GM23338 (cell line): ENCODE data around the gene RNF157. TPM values are rescaled to one million over a fixed set of nuclear protein-coding genes. Genes with fewer than 3 reads are reported as not detected.

ENCODE experiments used
- ATAC-seq: fragments of 200-7000 bp; cut with Tn5 transposase; 3 replicates; pipeline ENCODE4 v1.9.1; 2020
- DNase-seq: peaks from one replicate; pipeline ENCODE4 v3.0.0-alpha.2; 2015; ENCODE audit warnings: low spot score
- H2AFZ ChIP-seq: fragments of 200-600 bp; sonication (generic); 2 replicates; pipeline ENCODE4 v1.8.0; 2016; ENCODE audit warnings: antibody characterized with exemption, mild to moderate bottlenecking, moderate library complexity
- H3F3A ChIP-seq: fragments of 200-600 bp; sonication (generic); replicated peaks from 2 replicates; pipeline ENCODE4 v1.8.0; 2017; ENCODE audit warnings: antibody characterized with exemption, mixed run types, low read depth
- H3K27ac ChIP-seq: fragments of 200-600 bp; sonication (generic); 2 replicates; pipeline ENCODE4 v1.6.1; 2016; ENCODE audit warnings: low read depth
- H3K27me3 ChIP-seq: fragments of 200-600 bp; sonication (generic); 2 replicates; pipeline ENCODE4 v1.8.0; 2016; ENCODE audit warnings: mild to moderate bottlenecking, mixed run types, moderate library complexity; ENCODE audit not compliant: insufficient read depth
- H3K36me3 ChIP-seq: fragments of 200-600 bp; sonication (generic); 2 replicates; pipeline ENCODE4 v1.8.0; 2016; ENCODE audit warnings: mild to moderate bottlenecking; ENCODE audit not compliant: insufficient read depth
- H3K4me1 ChIP-seq: fragments of 200-600 bp; sonication (generic); 2 replicates; pipeline ENCODE4 v1.8.0; 2016; ENCODE audit warnings: mild to moderate bottlenecking, moderate library complexity; ENCODE audit not compliant: insufficient read depth
- H3K4me2 ChIP-seq: fragments of 200-600 bp; sonication (generic); 2 replicates; pipeline ENCODE4 v1.7.1; 2017; ENCODE audit warnings: mixed run types
- H3K4me3 ChIP-seq: fragments of 200-600 bp; sonication (generic); 2 replicates; pipeline ENCODE4 v1.6.1; 2016; ENCODE audit warnings: mixed run types
- H3K79me2 ChIP-seq: fragments of 200-600 bp; sonication (generic); replicated peaks from 2 replicates; pipeline ENCODE4 v1.8.0; 2017; ENCODE audit warnings: mild to moderate bottlenecking; ENCODE audit not compliant: insufficient read depth
- H3K9me2 ChIP-seq: fragments of 200-600 bp; sonication (generic); 2 replicates; pipeline ENCODE4 v1.8.0; 2017; ENCODE audit not compliant: insufficient read depth
- H4K20me1 ChIP-seq: fragments of 200-600 bp; sonication (generic); replicated peaks from 2 replicates; pipeline ENCODE4 v1.8.0; 2017; ENCODE audit warnings: mild to moderate bottlenecking; ENCODE audit not compliant: insufficient read depth
- H3K27ac Mint-ChIP-seq: 2 replicates; pipeline ENCODE4 v1.8.0; 2020; ENCODE audit warnings: inconsistent platforms, mild to moderate bottlenecking, moderate library complexity, mixed read lengths
- H3K27me3 Mint-ChIP-seq: 3 replicates; pipeline ENCODE4 v1.8.0; 2022; ENCODE audit warnings: low read depth, mild to moderate bottlenecking, moderate library complexity, mixed read lengths, inconsistent platforms; ENCODE audit not compliant: insufficient read depth, poor library complexity
- H3K36me3 Mint-ChIP-seq: 3 replicates; pipeline ENCODE4 v1.8.0; 2021; ENCODE audit warnings: low read depth, mild to moderate bottlenecking, inconsistent platforms, moderate library complexity, mixed read lengths
- H3K4me1 Mint-ChIP-seq: 3 replicates; pipeline ENCODE4 v1.8.0; 2020; ENCODE audit warnings: mild to moderate bottlenecking, inconsistent platforms, mixed read lengths
- H3K4me3 Mint-ChIP-seq: 3 replicates; pipeline ENCODE4 v1.8.0; 2021; ENCODE audit warnings: moderate library complexity, mild to moderate bottlenecking, inconsistent platforms, mixed read lengths
- H3K9me3 Mint-ChIP-seq: 3 replicates; pipeline ENCODE4 v1.8.0; 2020; ENCODE audit warnings: moderate library complexity, mild to moderate bottlenecking, inconsistent platforms, mixed read lengths
- CREB1 ChIP-seq: fragments of 250-450 bp; sonication (Bioruptor Pico); IDR thresholded peaks from 2 replicates; pipeline ENCODE4 v1.5.0; 2020; ENCODE audit warnings: low read depth, mild to moderate bottlenecking, moderate library complexity
- EZH2 ChIP-seq: fragments of 200-600 bp; sonication (generic); IDR thresholded peaks from one replicate; pipeline ENCODE4 v1.8.0; 2017; ENCODE audit warnings: antibody characterized with exemption, mild to moderate bottlenecking, low read depth; ENCODE audit not compliant: unreplicated experiment
- NANOG ChIP-seq: IDR thresholded peaks from 2 replicates; pipeline ENCODE4 v1.6.1; 2016; ENCODE audit warnings: antibody characterized with exemption, borderline replicate concordance
- STAT1 ChIP-seq: IDR thresholded peaks from one replicate; pipeline ENCODE4 v1.6.1; 2016; ENCODE audit warnings: antibody characterized with exemption; ENCODE audit not compliant: unreplicated experiment
- ZNF114 ChIP-seq: fragments of 250-450 bp; sonication (Bioruptor Pico); IDR thresholded peaks from 2 replicates; pipeline ENCODE4 v1.5.0; 2020; ENCODE audit warnings: mild to moderate bottlenecking, moderate library complexity
- ZNF462 ChIP-seq: fragments of 250-450 bp; sonication (Bioruptor Pico); IDR thresholded peaks from 2 replicates; pipeline ENCODE4 v1.5.0; 2020; ENCODE audit warnings: mild to moderate bottlenecking, moderate library complexity
- polyA plus RNA-seq: library from polyadenylated mRNA; unstranded; fragments of >200 nt; fragmentation: Nextera tagmentation; extraction: Ambion mirVana; gene quantifications from 2 replicates; pipeline ENCODE4 v1.2.1, GENCODE V29; 2016
- total RNA-seq: library from RNA; depleted of rRNA; stranded (reverse); fragments of >200 nt; shearing (Covaris generic); gene quantifications from 2 replicates; pipeline ENCODE4 v1.2.3, GENCODE V29; 2014

RNF157 gene
- total and polyA plus RNA-seq, 2 experiments from 2014 or later: 7.8 to 11.7 TPM

- no peaks in the 10 kb centered on the region for H3K79me2 ChIP-seq
- H3K36me3 ChIP-seq: no peaks in the 10 kb centered on the region
- no peaks in the 10 kb centered on the region for H4K20me1 ChIP-seq
- H3K4me2 ChIP-seq: no peak overlapping the region
- peak overlapping the region; percentile 78; the same call in 1 of the 2 replicates for H3K27ac Mint-ChIP-seq
- no peak overlapping the region for H3K4me3 Mint-ChIP-seq
- H3K9me2 ChIP-seq: no peaks in the 10 kb centered on the region
- ATAC-seq (no peak), DNase-seq (no peak)
- H3F3A ChIP-seq: no peaks in the 10 kb centered on the region
- no peak overlapping the region for H3K4me3 ChIP-seq
- H3K4me1 Mint-ChIP-seq: peaks cover 9% of the 10 kb centered on the region; the same call in 2 of the 3 replicates
- H3K36me3 Mint-ChIP-seq: no peaks in the 10 kb centered on the region
- no peaks in the 10 kb centered on the region for H3K27me3 ChIP-seq
- peaks cover 11% of the 10 kb centered on the region for H3K27me3 Mint-ChIP-seq
- H3K9me3 Mint-ChIP-seq: no peaks in the 10 kb centered on the region
- no peak overlapping the region for H3K27ac ChIP-seq
- H3K4me1 ChIP-seq: no peaks in the 10 kb centered on the region
- no peak for TF ChIP-seq ZNF462 (CRISPR knock-in tag)
- TF ChIP-seq ZNF114 (CRISPR knock-in tag): no peak
- no peak for TF ChIP-seq EZH2
- no peak for TF ChIP-seq NANOG
- no peak for TF ChIP-seq CREB1 (CRISPR knock-in tag)
- TF ChIP-seq STAT1: no peak
- no peak overlapping the region for H2AFZ ChIP-seq
These were observed 37.3 kb upstream of the RNF157 start for GRCh38 chr17:76277300-76278267.
